Esophagus squamous epithelium (tissue), 5 donors: Measurements from ENCODE around the gene ABCA1. TPM values are rescaled to one million over a fixed set of nuclear protein-coding genes. Genes with fewer than 3 reads are reported as not detected.

ENCODE experiments used
- DNase-seq: peaks from one replicate; lab custom pipeline; 2025; lab: John Stamatoyannopoulos, UW
- H3K27ac ChIP-seq, 4 donors: fragments of 200-600 bp; sonication (generic); one replicate each; pipeline ENCODE4 v1.5.1; 2016 to 2019; ENCODE audit warnings: mild to moderate bottlenecking in 1 of 4
- H3K27me3 ChIP-seq, 4 donors: fragments of 200-600 bp; sonication (generic); 1 replicate in 3 of 4; 2 replicates in 1 of 4; pipeline versions ENCODE4 v1.5.1 to v1.6.0; 2017 to 2021; ENCODE audit warnings: antibody characterized with exemption in 1 of 4
- H3K36me3 ChIP-seq, 3 donors: fragments of 200-600 bp; sonication (generic); one replicate each; pipeline ENCODE4 v1.5.1; 2016 to 2019
- H3K4me1 ChIP-seq, 3 donors: fragments of 200-600 bp; sonication (generic); one replicate each; pipeline ENCODE4 v1.5.1; 2017 to 2019
- H3K4me3 ChIP-seq, 4 donors: fragments of 200-600 bp; sonication (generic); 1 replicate in 3 of 4; 2 replicates in 1 of 4; pipeline ENCODE4 v1.5.1; 2016 to 2019; ENCODE audit warnings: mild to moderate bottlenecking in 2 of 4, moderate library complexity in 1 of 4
- H3K9me3 ChIP-seq, 3 donors: fragments of 200-600 bp; sonication (generic); one replicate each; pipeline ENCODE4 v1.5.1; 2016 to 2019
- POLR2A ChIP-seq, 4 donors: fragments of 450-650 bp; IDR thresholded peaks; one replicate each; pipeline ENCODE4 v1.6.1; 2017; ENCODE audit warnings: antibody characterized with exemption in 4 of 4, mild to moderate bottlenecking in 4 of 4, moderate library complexity in 3 of 4
- whole genome bisulfite sequencing, 2 donors: methylation state at CpG; one replicate each; pipeline ENCODE4 v1.1.5; 2018; 5-methylcytosine and 5-hydroxymethylcytosine counted together
- intact Hi-C: fragments of 100-400 bp; cut with DNase I; formaldehyde crosslinking; loops from one replicate; pipeline ENCODE4 v1.15.0; 2022
- total RNA-seq, 4 donors: library from RNA; depleted of rRNA; stranded (reverse); fragments of >200 nt; gene quantifications; one replicate each; pipeline ENCODE4 v1.1.0, GENCODE V29; 2016
- TF ChIP-seq, protein P1 (sequence below), 6 experiments: fragments of 450-650 bp in 4 of 6; fragments of 200-600 bp in 2 of 6; sonication (generic) in 2 of 6; IDR thresholded peaks; one replicate each; pipeline ENCODE4 v1.5.1; 2016 to 2019; ENCODE audit warnings: antibody characterized with exemption in 6 of 6, mild to moderate bottlenecking in 4 of 6, moderate library complexity in 4 of 6
- donor health status: DM: yes; HTN: yes; CAD: no.

ABCA1 gene
- total RNA-seq, 4 donors from 2014 or later, result 7.7 to 37.6 (median 23.3) TPM

DNA sequence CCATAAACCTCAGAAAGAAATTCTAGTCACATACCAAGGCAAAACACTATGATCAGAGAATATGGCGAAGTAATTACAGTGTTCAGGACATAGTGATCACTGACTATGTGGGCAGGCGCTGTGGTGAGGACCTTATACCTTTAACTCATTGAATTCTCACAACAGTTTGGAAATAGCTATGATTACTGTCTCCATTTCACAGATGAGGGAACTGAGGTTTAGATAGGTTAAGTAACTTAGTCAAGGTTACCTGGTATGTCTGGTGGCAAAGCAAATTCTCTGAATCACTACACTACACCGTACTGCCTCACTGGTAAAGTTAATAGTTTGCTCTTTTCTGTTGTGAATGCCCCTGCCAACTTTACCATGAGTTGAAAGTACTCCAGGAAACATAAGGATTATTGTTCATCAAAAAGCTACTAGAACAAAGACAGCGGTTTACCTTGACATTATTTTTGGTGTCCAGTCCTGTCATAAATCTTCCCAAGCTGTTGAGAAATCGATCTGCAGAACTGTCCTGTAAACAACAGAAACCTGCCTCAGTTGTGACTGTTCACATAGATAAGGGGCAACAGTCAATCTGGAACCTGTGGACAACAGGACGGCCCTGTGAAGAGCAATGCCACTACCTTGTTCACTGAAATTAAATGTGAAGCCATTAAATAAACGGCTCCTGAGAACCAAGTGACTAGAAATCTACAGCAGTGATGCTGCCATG, 127.7 kb downstream of the ABCA1 start:
- Histone ChIP-seq H3K4me3 (no peak overlapping the region), H3K4me1 (peaks cover 0 to 3% (median 0%) of the 10 kb centered on the region in 3 donors), H3K27ac (no peak overlapping the region), H3K36me3 (peaks cover 17 to 100% (median 78%) of the 10 kb centered on the region in 3 donors), H3K9me3 (no peaks in the 10 kb centered on the region), H3K27me3 (no peaks in the 10 kb centered on the region)
- no peak for TF ChIP-seq POLR2A (IDR thresholded peaks at IDR 0.05)
- TF ChIP-seq, protein P1, sequence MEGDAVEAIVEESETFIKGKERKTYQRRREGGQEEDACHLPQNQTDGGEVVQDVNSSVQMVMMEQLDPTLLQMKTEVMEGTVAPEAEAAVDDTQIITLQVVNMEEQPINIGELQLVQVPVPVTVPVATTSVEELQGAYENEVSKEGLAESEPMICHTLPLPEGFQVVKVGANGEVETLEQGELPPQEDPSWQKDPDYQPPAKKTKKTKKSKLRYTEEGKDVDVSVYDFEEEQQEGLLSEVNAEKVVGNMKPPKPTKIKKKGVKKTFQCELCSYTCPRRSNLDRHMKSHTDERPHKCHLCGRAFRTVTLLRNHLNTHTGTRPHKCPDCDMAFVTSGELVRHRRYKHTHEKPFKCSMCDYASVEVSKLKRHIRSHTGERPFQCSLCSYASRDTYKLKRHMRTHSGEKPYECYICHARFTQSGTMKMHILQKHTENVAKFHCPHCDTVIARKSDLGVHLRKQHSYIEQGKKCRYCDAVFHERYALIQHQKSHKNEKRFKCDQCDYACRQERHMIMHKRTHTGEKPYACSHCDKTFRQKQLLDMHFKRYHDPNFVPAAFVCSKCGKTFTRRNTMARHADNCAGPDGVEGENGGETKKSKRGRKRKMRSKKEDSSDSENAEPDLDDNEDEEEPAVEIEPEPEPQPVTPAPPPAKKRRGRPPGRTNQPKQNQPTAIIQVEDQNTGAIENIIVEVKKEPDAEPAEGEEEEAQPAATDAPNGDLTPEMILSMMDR (IDR thresholded peaks at IDR 0.05), result no peak
- 83 to 91% methylated on average over 6 to 7 of the region's 7 CpGs for WGBS, 2 donors
- DNase-seq, result no peak
- intact Hi-C loops, result no loop called here

DNA sequence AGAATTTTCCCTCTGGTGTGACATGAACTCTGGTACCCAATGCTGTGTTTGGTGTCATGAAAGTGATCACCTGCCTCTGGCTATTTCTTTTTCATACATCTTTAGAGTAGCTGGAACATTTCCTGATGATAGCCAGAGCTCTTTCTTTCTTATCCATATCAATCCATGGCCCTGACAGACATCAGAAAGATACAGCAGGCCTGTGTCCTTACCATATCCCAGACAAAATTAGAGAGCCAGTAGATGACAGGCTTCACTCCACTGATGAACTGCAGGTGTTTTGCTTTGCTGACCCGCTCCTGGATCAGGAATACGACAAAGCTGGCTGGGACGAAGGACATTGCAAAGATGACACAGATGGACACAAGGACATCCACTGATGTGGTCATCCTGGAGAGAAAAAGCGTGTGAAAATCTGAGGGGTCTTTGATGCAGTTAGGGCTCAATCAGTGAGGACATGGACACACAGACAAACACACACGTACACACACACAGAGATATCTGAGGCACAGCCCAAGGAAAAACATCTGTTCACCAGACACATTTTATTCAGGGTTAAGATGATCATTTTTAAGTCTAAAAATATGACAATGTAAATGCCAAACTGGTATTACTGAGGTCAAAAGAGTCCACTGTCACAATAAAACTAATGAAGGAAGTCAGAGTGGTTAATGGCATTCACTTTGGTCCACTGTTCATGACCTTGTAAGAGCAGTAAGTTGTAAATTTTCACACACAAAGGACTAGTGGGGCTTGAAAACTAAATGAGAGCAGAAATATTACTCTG, 129.6 kb downstream of the ABCA1 start:
- TF ChIP-seq POLR2A (IDR thresholded peaks at IDR 0.05), result no peak
- TF ChIP-seq, protein P1 (IDR thresholded peaks at IDR 0.05), result no peak
- H3K9me3 ChIP-seq, result no peaks in the 10 kb centered on the region
- peaks cover 26 to 100% (median 82%) of the 10 kb centered on the region in 3 donors for H3K36me3 ChIP-seq
- no peaks in the 10 kb centered on the region for H3K27me3 ChIP-seq
- H3K27ac ChIP-seq, result no peak overlapping the region
- intact Hi-C loops, result no loop called here
- no peak for DNase-seq
- no peak overlapping the region for H3K4me3 ChIP-seq
- no peaks in the 10 kb centered on the region for H3K4me1 ChIP-seq
- WGBS, 2 donors, result 82 to 86% methylated on average over 5 of the region's 5 CpGs

DNA sequence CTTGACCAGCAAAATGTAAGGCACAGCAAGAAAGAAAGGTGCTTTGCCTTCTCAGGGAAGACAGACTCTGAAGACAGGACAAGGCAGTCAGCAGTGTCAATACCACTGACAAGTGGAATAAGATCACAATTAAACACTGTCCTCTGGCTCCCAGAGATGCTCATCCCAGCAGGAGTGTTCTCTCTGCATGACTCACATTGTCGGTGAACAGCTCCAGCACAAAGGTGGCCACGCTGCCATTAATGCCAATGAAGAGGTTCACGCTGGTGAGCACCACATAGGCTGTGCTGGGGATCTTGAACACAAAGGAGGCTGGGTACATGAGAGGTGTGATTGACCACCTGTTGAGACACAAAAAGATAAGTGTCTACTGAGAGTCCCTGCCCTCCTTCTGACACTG, 132.1 kb downstream of the ABCA1 start:
- TF ChIP-seq, protein P1 (IDR thresholded peaks at IDR 0.05), result no peak
- TF ChIP-seq POLR2A (IDR thresholded peaks at IDR 0.05), result no peak
- H3K4me1 ChIP-seq, result no peaks in the 10 kb centered on the region
- no peak for DNase-seq
- no peak overlapping the region for H3K4me3 ChIP-seq
- 86 to 95% methylated on average over 1 to 3 of the region's 3 CpGs for WGBS, 2 donors
- H3K9me3 ChIP-seq, result no peaks in the 10 kb centered on the region
- no peaks in the 10 kb centered on the region for H3K27me3 ChIP-seq
- H3K36me3 ChIP-seq, result peaks cover 16 to 100% (median 81%) of the 10 kb centered on the region in 3 donors
- intact Hi-C loops, result no loop called here
- no peak overlapping the region for H3K27ac ChIP-seq

DNA sequence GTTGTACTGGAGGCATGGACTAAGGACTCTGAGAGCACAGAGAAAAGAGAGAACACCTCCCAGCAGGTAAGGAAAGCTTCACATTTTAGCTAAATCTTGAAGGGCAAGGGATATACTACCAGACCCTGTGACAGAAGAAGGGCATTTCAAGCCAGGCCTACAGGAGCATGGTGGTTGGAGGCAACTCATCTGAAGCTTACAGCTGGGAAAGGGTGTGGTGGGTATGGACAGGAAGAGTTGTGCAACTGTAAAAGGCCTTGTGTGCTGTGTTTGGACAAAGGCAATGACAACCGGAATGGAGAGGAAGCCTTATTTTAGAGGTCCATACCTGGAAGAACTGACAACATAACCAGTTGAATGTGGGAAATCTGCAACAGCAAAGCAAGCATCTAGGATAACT, 132.9 kb downstream of the ABCA1 start:
- Histone ChIP-seq H3K27me3 (no peaks in the 10 kb centered on the region), H3K4me3 (no peak overlapping the region), H3K9me3 (no peaks in the 10 kb centered on the region), H3K27ac (no peak overlapping the region), H3K4me1 (no peaks in the 10 kb centered on the region), H3K36me3 (peaks cover 16 to 100% (median 82%) of the 10 kb centered on the region in 3 donors)
- DNase-seq, result no peak
- intact Hi-C loops, result no loop called here
- WGBS, 2 donors, result 64% methylated on average over 1 of the region's 1 CpG
- TF ChIP-seq, protein P1 (IDR thresholded peaks at IDR 0.05), result no peak
- no peak for TF ChIP-seq POLR2A (IDR thresholded peaks at IDR 0.05)

GRCh38 chr9:104794070-104794469, 133.9 kb downstream of the ABCA1 start:
- Histone ChIP-seq H3K4me3 (no peak overlapping the region), H3K9me3 (no peaks in the 10 kb centered on the region), H3K4me1 (no peaks in the 10 kb centered on the region), H3K27me3 (no peaks in the 10 kb centered on the region), H3K27ac (no peak overlapping the region), H3K36me3 (peaks cover 20 to 100% (median 86%) of the 10 kb centered on the region in 3 donors)
- intact Hi-C loops, result no loop called here
- DNase-seq, result no peak
- WGBS, 2 donors, result 93 to 95% methylated on average over 2 of the region's 2 CpGs
- TF ChIP-seq, protein P1 (IDR thresholded peaks at IDR 0.05), result no peak
- TF ChIP-seq POLR2A (IDR thresholded peaks at IDR 0.05), result no peak
